Mucosa of stomach (tissue), 1 donor: ENCODE data around the gene ALKBH6.

Experiments
- H3K27me3 ChIP-seq: one replicate; pipeline ENCODE4 v1.7.0; 2013; ENCODE audit warnings: mild to moderate bottlenecking, low read length; ENCODE audit not compliant: control insufficient read depth, insufficient read depth
- H3K36me3 ChIP-seq: one replicate; pipeline ENCODE4 v1.7.0; 2013; ENCODE audit warnings: low read length; ENCODE audit not compliant: control insufficient read depth, insufficient read depth
- H3K4me1 ChIP-seq: one replicate; pipeline ENCODE4 v1.7.0; 2013; ENCODE audit warnings: mild to moderate bottlenecking, low read length; ENCODE audit not compliant: control insufficient read depth, insufficient read depth
- H3K4me3 ChIP-seq: one replicate; pipeline ENCODE4 v1.7.0; 2013; ENCODE audit warnings: low read length
- H3K9ac ChIP-seq: one replicate; pipeline ENCODE4 v1.7.0; 2013; ENCODE audit warnings: mild to moderate bottlenecking, low read length, moderate library complexity
- H3K9me3 ChIP-seq: one replicate; pipeline ENCODE4 v1.7.0; 2013; ENCODE audit warnings: mild to moderate bottlenecking, low read length, moderate library complexity; ENCODE audit not compliant: control insufficient read depth
- donor health status: Pancreatic carcinoma.

The ALKBH6 gene

GRCh38 chr19:36001605-36002004, 12.4 kb downstream of the ALKBH6 start:
- no peak overlapping the region for H3K4me3 ChIP-seq
- H3K36me3 ChIP-seq: no peaks in the 10 kb centered on the region
- no peaks in the 10 kb centered on the region for H3K27me3 ChIP-seq
- H3K4me1 ChIP-seq: peaks cover 3% of the 10 kb centered on the region
- H3K9ac ChIP-seq: no peak overlapping the region
- no peaks in the 10 kb centered on the region for H3K9me3 ChIP-seq

- H3K4me3 ChIP-seq: no peak overlapping the region
- peak overlapping the region; percentile 65 for H3K9ac ChIP-seq
- no peaks in the 10 kb centered on the region for H3K27me3 ChIP-seq
- H3K4me1 ChIP-seq: peaks cover 20% of the 10 kb centered on the region
- no peaks in the 10 kb centered on the region for H3K36me3 ChIP-seq
- no peaks in the 10 kb centered on the region for H3K9me3 ChIP-seq
Measured at GRCh38 chr19:35996777-35997176, 17.2 kb downstream of the ALKBH6 start.

- Histone ChIP-seq H3K27me3 (no peaks in the 10 kb centered on the region), H3K9me3 (no peaks in the 10 kb centered on the region), H3K4me1 (peaks cover 20% of the 10 kb centered on the region), H3K4me3 (peak within 1 kb of the TSS; percentile 88), H3K9ac (peak within 1 kb of the TSS; percentile 65), H3K36me3 (no peaks in the 10 kb centered on the region)
Measured at GRCh38 chr19:35995048-35995993, 18.7 kb downstream of the ALKBH6 start, which contains the start of gene SDHAF1. Gene SDHAF1, plus strand, starts transcription at chr19:35995188. Its CDS starts 87 bp downstream, at chr19:35995275.

- Histone ChIP-seq H3K9me3 (no peaks in the 10 kb centered on the region), H3K4me1 (peaks cover 20% of the 10 kb centered on the region), H3K9ac (peak overlapping the region; percentile 31), H3K27me3 (peaks cover 6% of the 10 kb centered on the region), H3K4me3 (peak overlapping the region; percentile 14), H3K36me3 (no peaks in the 10 kb centered on the region)
Measured at GRCh38 chr19:35993923-35994598, 20.0 kb downstream of the ALKBH6 start.

GRCh38 chr19:35992907-35993765, 20.9 kb downstream of the ALKBH6 start:
- H3K4me3 ChIP-seq: no peak overlapping the region
- peaks cover 20% of the 10 kb centered on the region for H3K4me1 ChIP-seq
- H3K9me3 ChIP-seq: no peaks in the 10 kb centered on the region
- H3K9ac ChIP-seq: no peak overlapping the region
- no peaks in the 10 kb centered on the region for H3K36me3 ChIP-seq
- H3K27me3 ChIP-seq: peaks cover 11% of the 10 kb centered on the region

GRCh38 chr19:35991731-35992450, 22.1 kb downstream of the ALKBH6 start:
- peaks cover 19% of the 10 kb centered on the region for H3K4me1 ChIP-seq
- H3K4me3 ChIP-seq: no peak overlapping the region
- no peaks in the 10 kb centered on the region for H3K36me3 ChIP-seq
- H3K9ac ChIP-seq: no peak overlapping the region
- H3K9me3 ChIP-seq: no peaks in the 10 kb centered on the region
- peaks cover 17% of the 10 kb centered on the region for H3K27me3 ChIP-seq

- H3K4me3 ChIP-seq: no peak overlapping the region
- no peak overlapping the region for H3K9ac ChIP-seq
- peaks cover 25% of the 10 kb centered on the region for H3K27me3 ChIP-seq
- no peaks in the 10 kb centered on the region for H3K36me3 ChIP-seq
- H3K9me3 ChIP-seq: no peaks in the 10 kb centered on the region
- peaks cover 11% of the 10 kb centered on the region for H3K4me1 ChIP-seq
Measured at GRCh38 chr19:35990771-35991730, 23.0 kb downstream of the ALKBH6 start.

GRCh38 chr19:35990156-35990555, 23.9 kb downstream of the ALKBH6 start:
- Histone ChIP-seq H3K4me1 (peaks cover 7% of the 10 kb centered on the region), H3K4me3 (no peak overlapping the region), H3K36me3 (no peaks in the 10 kb centered on the region), H3K9ac (no peak overlapping the region), H3K9me3 (no peaks in the 10 kb centered on the region), H3K27me3 (peaks cover 30% of the 10 kb centered on the region)

GRCh38 chr19:35988824-35989223, 25.2 kb downstream of the ALKBH6 start:
- no peak overlapping the region for H3K9ac ChIP-seq
- peaks cover 30% of the 10 kb centered on the region for H3K27me3 ChIP-seq
- H3K36me3 ChIP-seq: no peaks in the 10 kb centered on the region
- H3K4me3 ChIP-seq: no peak overlapping the region
- peaks cover under 1% of the 10 kb centered on the region for H3K4me1 ChIP-seq
- H3K9me3 ChIP-seq: no peaks in the 10 kb centered on the region

GRCh38 chr19:35987571-35987896, 26.5 kb downstream of the ALKBH6 start:
- Histone ChIP-seq H3K4me1 (no peaks in the 10 kb centered on the region), H3K4me3 (no peak overlapping the region), H3K27me3 (peaks cover 30% of the 10 kb centered on the region), H3K36me3 (no peaks in the 10 kb centered on the region), H3K9ac (no peak overlapping the region), H3K9me3 (no peaks in the 10 kb centered on the region)
